GM18873 (cell line): ENCODE results near the gene NBEA.

ENCODE experiments used
- ATAC-seq: cut with Tn5 transposase; IDR thresholded peaks from one replicate; pipeline ENCODE4 v1.9.1; 2021; ENCODE audit warnings: mild to moderate bottlenecking, moderate library complexity, moderate number of reproducible peaks; ENCODE audit not compliant: unreplicated experiment, low FRiP score

Gene NBEA

GRCh38 chr13:35469806-35470525 lies 527.9 kb downstream of the NBEA start:
- no peak for ATAC-seq

- no peak for ATAC-seq
Observed at GRCh38 chr13:35470671-35471661, 528.9 kb downstream of the NBEA start.

GRCh38 chr13:35471706-35472322 lies 529.7 kb downstream of the NBEA start:
- ATAC-seq, result no peak

GRCh38 chr13:35472323-35472881 lies 530.3 kb downstream of the NBEA start:
- ATAC-seq, result no peak

GRCh38 chr13:35473206-35473775 lies 531.2 kb downstream of the NBEA start:
- no peak for ATAC-seq

- no peak for ATAC-seq
Observed at GRCh38 chr13:35473802-35474201, 531.7 kb downstream of the NBEA start.

- no peak for ATAC-seq
Observed at GRCh38 chr13:35474496-35475211, 532.6 kb downstream of the NBEA start.

- peak; percentile 71 for ATAC-seq
Observed at GRCh38 chr13:35475212-35475959, 533.3 kb downstream of the NBEA start.

- no peak for ATAC-seq
Observed at GRCh38 chr13:35475960-35476943, 534.2 kb downstream of the NBEA start, which contains the start of gene MAB21L1. Gene MAB21L1 (minus strand): TSS chr13:35476689. CDS start chr13:35476138, 551 bp downstream.

GRCh38 chr13:35477386-35477946 lies 535.4 kb downstream of the NBEA start:
- ATAC-seq, result no peak

- ATAC-seq, result no peak
Observed at GRCh38 chr13:35478271-35479037, 536.4 kb downstream of the NBEA start.

- ATAC-seq, result no peak
Observed at GRCh38 chr13:35479038-35479492, 537.0 kb downstream of the NBEA start.

- ATAC-seq, result no peak
Observed at GRCh38 chr13:35479706-35480105, 537.6 kb downstream of the NBEA start.

- ATAC-seq, result no peak
Observed at GRCh38 chr13:35480346-35480745, 538.3 kb downstream of the NBEA start.

GRCh38 chr13:35481777-35482176 lies 539.7 kb downstream of the NBEA start:
- no peak for ATAC-seq

GRCh38 chr13:35482527-35482926 lies 540.5 kb downstream of the NBEA start:
- ATAC-seq, result no peak

- ATAC-seq, result no peak
Observed at GRCh38 chr13:35483761-35484160, 541.7 kb downstream of the NBEA start.
